Measurements from ENCODE around the gene HSPA12A. TPM values are rescaled to one million over a fixed set of nuclear protein-coding genes. Genes with fewer than 3 reads are reported as not detected.

Gene HSPA12A
- total and polyA plus RNA-seq, 2 donors (not counting 1 experiment from before 2014, with no cell fraction given), result 14.4 to 15.7 TPM

GRCh38 chr10:116748041-116748440 lies 5.7 kb upstream of the HSPA12A start:
- H3K27ac ChIP-seq (ENCODE audit: insufficient read depth, low read length), result no peak overlapping the region
- no peaks in the 10 kb centered on the region for H3K9me3 ChIP-seq (ENCODE audit: control insufficient read depth, insufficient read depth, low read depth, low read length)
- H3K4me3 ChIP-seq (replicated peaks in 1 of 4; ENCODE audit: control extremely low read depth in 1 of 4, insufficient read depth in 1 of 4, low read depth in 3 of 4, low read length in 4 of 4), result no peak overlapping the region
- peak; percentile 56 to 72 for DNase-seq (ENCODE audit: low read depth in 2 of 2)
- TF ChIP-seq EZH2 (IDR thresholded peaks at IDR 0.05; ENCODE audit: low read length, missing control alignments), result no peak
- no peak for TF ChIP-seq CTCF (conservative IDR thresholded peaks at IDR 0.05 in 1 of 2, IDR thresholded peaks at IDR 0.05 in 1 of 2; ENCODE audit: low read depth in 1 of 2, low read length in 2 of 2)
- H3K9ac ChIP-seq (ENCODE audit: insufficient read depth, low read length), result no peak overlapping the region
- H3K4me1 ChIP-seq (ENCODE audit: control insufficient read depth, extremely low read depth, insufficient read depth, low read length), result peaks cover 5% of the 10 kb centered on the region
- H3K79me2 ChIP-seq (ENCODE audit: control insufficient read depth, insufficient read depth, low read length), result no peaks in the 10 kb centered on the region
- no peak overlapping the region for H2AFZ ChIP-seq (ENCODE audit: low read length)
- no peaks in the 10 kb centered on the region for H4K20me1 ChIP-seq (ENCODE audit: control insufficient read depth, extremely low read depth, insufficient read depth, low read length)
- H3K4me2 ChIP-seq (ENCODE audit: extremely low read depth, insufficient read depth, low read length), result peak overlapping the region; percentile 40
- no peaks in the 10 kb centered on the region for H3K27me3 ChIP-seq (ENCODE audit: control insufficient read depth, insufficient read depth, low read length)
- no peaks in the 10 kb centered on the region for H3K36me3 ChIP-seq (ENCODE audit: control insufficient read depth, insufficient read depth, low read length)

GRCh38 chr10:116747325-116747724 lies 5.0 kb upstream of the HSPA12A start:
- DNase-seq (ENCODE audit: low read depth in 2 of 2), result no peak
- no peaks in the 10 kb centered on the region for H3K79me2 ChIP-seq (ENCODE audit: control insufficient read depth, insufficient read depth, low read length)
- TF ChIP-seq EZH2 (IDR thresholded peaks at IDR 0.05; ENCODE audit: low read length, missing control alignments), result no peak
- TF ChIP-seq CTCF (conservative IDR thresholded peaks at IDR 0.05 in 1 of 2, IDR thresholded peaks at IDR 0.05 in 1 of 2; ENCODE audit: low read depth in 1 of 2, low read length in 2 of 2), result no peak

GRCh38 chr10:116744885-116745284 lies 2.5 kb upstream of the HSPA12A start:
- no peaks in the 10 kb centered on the region for H4K20me1 ChIP-seq (ENCODE audit: control insufficient read depth, extremely low read depth, insufficient read depth, low read length)
- TF ChIP-seq CTCF (conservative IDR thresholded peaks at IDR 0.05 in 1 of 2, IDR thresholded peaks at IDR 0.05 in 1 of 2; ENCODE audit: low read depth in 1 of 2, low read length in 2 of 2) (no peak), EZH2 (IDR thresholded peaks at IDR 0.05; ENCODE audit: low read length, missing control alignments) (no peak)

More at GRCh38 chr10:116747325-116747724, 5.0 kb upstream of the HSPA12A start:
- H3K9ac ChIP-seq (ENCODE audit: insufficient read depth, low read length), result no peak overlapping the region
- no peak overlapping the region for H3K27ac ChIP-seq (ENCODE audit: insufficient read depth, low read length)
- peaks cover 5% of the 10 kb centered on the region for H3K4me1 ChIP-seq (ENCODE audit: control insufficient read depth, extremely low read depth, insufficient read depth, low read length)
- no peaks in the 10 kb centered on the region for H3K27me3 ChIP-seq (ENCODE audit: control insufficient read depth, insufficient read depth, low read length)
- no peaks in the 10 kb centered on the region for H3K9me3 ChIP-seq (ENCODE audit: control insufficient read depth, insufficient read depth, low read depth, low read length)
- H3K4me2 ChIP-seq (ENCODE audit: extremely low read depth, insufficient read depth, low read length), result no peak overlapping the region
- no peaks in the 10 kb centered on the region for H3K36me3 ChIP-seq (ENCODE audit: control insufficient read depth, insufficient read depth, low read length)
- H2AFZ ChIP-seq (ENCODE audit: low read length), result no peak overlapping the region
- no peaks in the 10 kb centered on the region for H4K20me1 ChIP-seq (ENCODE audit: control insufficient read depth, extremely low read depth, insufficient read depth, low read length)
- H3K4me3 ChIP-seq (replicated peaks in 1 of 4; ENCODE audit: control extremely low read depth in 1 of 4, insufficient read depth in 1 of 4, low read depth in 3 of 4, low read length in 4 of 4), result no peak overlapping the region

More at GRCh38 chr10:116744885-116745284, 2.5 kb upstream of the HSPA12A start:
- DNase-seq (ENCODE audit: low read depth in 2 of 2), result peak in 1 of 2 donors; percentile 22
- Histone ChIP-seq H3K4me3 (replicated peaks in 1 of 4; ENCODE audit: control extremely low read depth in 1 of 4, insufficient read depth in 1 of 4, low read depth in 3 of 4, low read length in 4 of 4) (no peak overlapping the region), H3K27ac (ENCODE audit: insufficient read depth, low read length) (no peak overlapping the region), H3K9me3 (ENCODE audit: control insufficient read depth, insufficient read depth, low read depth, low read length) (no peaks in the 10 kb centered on the region), H3K9ac (ENCODE audit: insufficient read depth, low read length) (no peak overlapping the region), H3K4me1 (ENCODE audit: control insufficient read depth, extremely low read depth, insufficient read depth, low read length) (peaks cover 7% of the 10 kb centered on the region), H2AFZ (ENCODE audit: low read length) (no peak overlapping the region), H3K27me3 (ENCODE audit: control insufficient read depth, insufficient read depth, low read length) (no peaks in the 10 kb centered on the region), H3K4me2 (ENCODE audit: extremely low read depth, insufficient read depth, low read length) (no peak overlapping the region), H3K36me3 (ENCODE audit: control insufficient read depth, insufficient read depth, low read length) (no peaks in the 10 kb centered on the region), H3K79me2 (ENCODE audit: control insufficient read depth, insufficient read depth, low read length) (peaks cover 20% of the 10 kb centered on the region)

All from fibroblast of lung (primary cell).